HG03520 (cell line): ENCODE results near the gene ANXA11.
A peak's percentile ranks its signal among the peaks of the same experiment; 100 is the strongest.

Experiments used
- ATAC-seq: cut with Tn5 transposase; IDR thresholded peaks from one replicate; pipeline ENCODE4 v1.9.1; 2021; ENCODE audit warnings: mild to moderate bottlenecking, moderate library complexity; ENCODE audit not compliant: unreplicated experiment

Gene ANXA11

DNA sequence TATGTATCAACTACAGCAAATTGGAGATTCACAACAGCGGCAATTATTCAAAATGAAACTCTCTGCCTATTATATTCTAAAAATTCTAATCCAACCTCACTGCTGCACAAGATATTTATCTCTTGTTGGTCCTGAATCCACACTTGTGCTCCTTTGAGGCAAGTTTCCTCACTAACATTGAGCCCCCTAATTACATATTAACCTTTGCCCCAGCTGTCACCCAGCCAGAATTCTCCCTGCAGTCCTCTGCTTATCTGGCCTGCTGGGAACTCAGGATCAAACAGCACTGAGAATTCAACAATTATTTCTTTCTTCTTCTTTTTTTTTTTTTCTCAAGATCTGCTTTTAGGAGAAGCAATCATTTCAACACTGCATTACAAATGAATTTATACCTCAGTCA lies 94.4 kb downstream of the ANXA11 start:
- ATAC-seq, result no peak

DNA sequence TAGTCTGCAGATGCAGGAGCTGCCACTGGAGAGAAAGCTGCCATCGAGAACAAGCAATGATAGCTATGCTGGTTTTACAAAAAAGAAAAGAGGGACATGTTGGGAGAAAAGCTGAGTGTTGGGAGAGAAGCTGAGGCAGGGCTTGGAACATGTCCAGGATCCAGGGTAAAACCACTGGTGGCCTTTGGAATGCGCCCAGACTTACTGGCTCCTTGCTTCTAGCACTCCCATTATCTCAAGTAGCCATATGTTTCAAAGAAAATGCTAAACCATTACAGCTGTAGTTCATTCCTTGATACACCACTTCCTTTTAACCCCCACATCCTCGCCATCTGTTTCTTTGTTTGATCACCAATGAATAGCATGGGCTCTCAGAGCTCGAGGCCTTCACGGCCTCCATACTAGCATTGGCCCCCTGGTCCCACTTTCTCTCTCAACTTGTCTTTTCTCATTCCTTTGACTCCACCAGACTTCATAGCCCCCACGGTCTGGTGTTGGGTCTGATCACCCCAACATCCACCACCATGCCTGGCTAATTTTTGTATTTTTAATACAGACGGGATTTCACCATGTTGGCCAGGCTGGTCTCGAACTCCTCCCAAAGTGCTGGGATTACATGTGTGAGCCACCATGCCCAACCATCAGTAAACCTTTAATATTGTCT lies 96.6 kb downstream of the ANXA11 start:
- no peak for ATAC-seq

DNA sequence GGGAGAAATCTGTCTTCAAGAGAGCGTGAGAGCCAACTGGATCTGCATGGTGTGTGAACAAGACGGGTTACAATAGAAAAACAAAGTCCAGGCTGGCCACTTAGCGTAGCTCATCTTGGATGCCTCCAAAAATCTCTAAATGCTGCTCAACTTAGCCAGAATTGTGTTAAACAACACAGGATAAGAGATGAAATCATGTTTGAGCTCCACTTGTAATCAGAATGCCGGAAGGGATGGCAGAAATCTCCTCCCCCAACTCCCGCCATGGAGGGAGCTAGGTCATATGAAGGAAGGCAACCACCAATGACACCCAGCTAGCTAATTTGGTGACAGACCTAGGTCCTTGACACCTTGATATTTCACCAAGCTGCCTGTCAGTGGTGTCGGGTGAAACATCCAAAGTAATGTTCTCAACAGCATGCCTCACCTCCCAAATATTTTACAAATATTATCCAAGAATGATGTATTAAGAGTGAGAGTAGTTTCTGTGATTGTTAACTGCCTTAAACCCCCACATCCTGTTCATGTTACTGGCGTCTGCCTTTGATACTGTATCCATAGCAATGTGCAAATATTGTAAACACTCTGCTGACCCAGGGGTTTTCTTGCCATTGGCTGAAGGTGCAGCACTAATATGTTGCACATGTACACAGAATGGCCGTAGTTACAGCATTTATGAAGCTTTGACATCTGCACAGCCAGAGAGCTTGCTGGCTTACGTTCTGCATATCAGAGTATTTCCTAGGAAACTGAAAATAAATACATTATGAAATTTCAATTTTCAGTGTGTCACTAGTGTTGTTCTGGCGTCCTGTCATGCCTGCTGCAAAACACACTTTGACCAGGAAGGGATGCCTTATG lies 101.0 kb downstream of the ANXA11 start:
- ATAC-seq, result peak; percentile 98
